K562 (cell line): Measurements from ENCODE around the gene TMEM267. TPM values are rescaled to one million over a fixed set of nuclear protein-coding genes. Genes with fewer than 3 reads are reported as not detected.
A peak's percentile ranks its signal among the peaks of the same experiment; 100 is the strongest.

Source experiments
- ADNP ChIP-seq: fragments of 200-800 bp; sonication (Bioruptor generic); IDR thresholded peaks from 2 replicates; pipeline ENCODE4 v1.6.1; 2016; ENCODE audit warnings: missing genetic modification characterization, missing compliant biosample characterization
- BCL6 ChIP-seq: fragments of 250-450 bp; sonication (Bioruptor Pico); IDR thresholded peaks from 2 replicates; pipeline ENCODE4 v1.4.0; 2020
- ETV1 ChIP-seq: fragments of 450-650 bp; conservative IDR thresholded peaks from 2 replicates; pipeline ENCODE4 v1.6.1; 2016; ENCODE audit warnings: missing genetic modification characterization, control low read depth, low read depth, missing compliant biosample characterization
- HMG20A ChIP-seq: fragments of 450-650 bp; formaldehyde crosslinking; conservative IDR thresholded peaks from 2 replicates; pipeline ENCODE4 v1.4.0; 2020; ENCODE audit warnings: mild to moderate bottlenecking, mixed read lengths
- SIRT6 ChIP-seq: IDR thresholded peaks from one replicate; pipeline ENCODE4 v1.6.1; 2012; ENCODE audit warnings: low read depth, mild to moderate bottlenecking, control low read depth, inconsistent platforms, low read length, moderate library complexity
- SMAD4 ChIP-seq: fragments of 250-450 bp; sonication (Bioruptor Pico); conservative IDR thresholded peaks from 2 replicates; pipeline ENCODE4 v1.8.0; 2021; ENCODE audit warnings: inconsistent platforms, mild to moderate bottlenecking, moderate library complexity
- SMARCA4 ChIP-seq: fragments of 450-650 bp; IDR thresholded peaks from 2 replicates; pipeline ENCODE4 v1.6.1; 2016
- ZNF347 ChIP-seq: fragments of 450-650 bp; formaldehyde crosslinking; IDR thresholded peaks from 2 replicates; pipeline ENCODE4 v1.4.0; 2020; ENCODE audit warnings: low read depth, mild to moderate bottlenecking, moderate library complexity
- ZNF444 ChIP-seq: fragments of 250-450 bp; sonication (Bioruptor Pico); IDR thresholded peaks from 2 replicates; pipeline ENCODE4 v1.4.0; 2020; ENCODE audit warnings: mild to moderate bottlenecking, moderate library complexity
- ZNF592 ChIP-seq: fragments of 450-650 bp; IDR thresholded peaks from 2 replicates; pipeline ENCODE4 v1.6.1; 2017; ENCODE audit warnings: antibody characterized with exemption, mild to moderate bottlenecking
- ZNF77 ChIP-seq: fragments of 250-450 bp; sonication (Bioruptor Pico); IDR thresholded peaks from 2 replicates; pipeline ENCODE4 v1.5.0; 2020
- ZZZ3 ChIP-seq: fragments of 450-650 bp; IDR thresholded peaks from 2 replicates; pipeline ENCODE4 v1.6.1; 2016; ENCODE audit warnings: antibody characterized with exemption, mild to moderate bottlenecking, moderate library complexity
- polyA plus RNA-seq, 8 experiments: library from polyadenylated mRNA; depleted of rRNA in 4 of 8; stranded (reverse) in 5 of 8; unstranded in 3 of 8; fragments of >200 nt; fragmentation: Nextera tagmentation in 2 of 8; fragmentation: Illumina TruSeq in 1 of 8; extraction: Ambion mirVana in 2 of 8; extraction: Trizol in 1 of 8; gene quantifications; 2 replicates each; pipeline versions ENCODE4 v1.2.1 to v1.2.3, GENCODE V29; 2011 to 2014; ENCODE audit warnings: inconsistent platforms in 1 of 8, missing spikeins in 1 of 8
- total RNA-seq, 7 experiments: library from RNA; depleted of rRNA in 6 of 7; stranded (reverse); fragments of >200 nt in 6 of 7; fragmentation: Illumina TruSeq in 2 of 7; extraction: Trizol in 2 of 7; gene quantifications; 2 replicates each; pipeline versions ENCODE4 v1.2.1 to v1.2.3, GENCODE V29; 2011 to 2021; ENCODE audit warnings: low replicate concordance in 1 of 7
- TF ChIP-seq, protein P1 (sequence below), 2 experiments: fragments of 450-650 bp; IDR thresholded peaks; 2 replicates each; pipeline ENCODE4 v1.6.1; 2016; ENCODE audit warnings: mild to moderate bottlenecking in 2 of 2, borderline replicate concordance in 1 of 2, low read depth in 1 of 2, moderate library complexity in 1 of 2

The TMEM267 gene
- total and polyA plus RNA-seq, 9 of the 15 experiments (the other 6 are each of a cell fraction or from before 2014, with no cell fraction given): 8.1 to 61.1 (median 17.8) TPM

DNA sequence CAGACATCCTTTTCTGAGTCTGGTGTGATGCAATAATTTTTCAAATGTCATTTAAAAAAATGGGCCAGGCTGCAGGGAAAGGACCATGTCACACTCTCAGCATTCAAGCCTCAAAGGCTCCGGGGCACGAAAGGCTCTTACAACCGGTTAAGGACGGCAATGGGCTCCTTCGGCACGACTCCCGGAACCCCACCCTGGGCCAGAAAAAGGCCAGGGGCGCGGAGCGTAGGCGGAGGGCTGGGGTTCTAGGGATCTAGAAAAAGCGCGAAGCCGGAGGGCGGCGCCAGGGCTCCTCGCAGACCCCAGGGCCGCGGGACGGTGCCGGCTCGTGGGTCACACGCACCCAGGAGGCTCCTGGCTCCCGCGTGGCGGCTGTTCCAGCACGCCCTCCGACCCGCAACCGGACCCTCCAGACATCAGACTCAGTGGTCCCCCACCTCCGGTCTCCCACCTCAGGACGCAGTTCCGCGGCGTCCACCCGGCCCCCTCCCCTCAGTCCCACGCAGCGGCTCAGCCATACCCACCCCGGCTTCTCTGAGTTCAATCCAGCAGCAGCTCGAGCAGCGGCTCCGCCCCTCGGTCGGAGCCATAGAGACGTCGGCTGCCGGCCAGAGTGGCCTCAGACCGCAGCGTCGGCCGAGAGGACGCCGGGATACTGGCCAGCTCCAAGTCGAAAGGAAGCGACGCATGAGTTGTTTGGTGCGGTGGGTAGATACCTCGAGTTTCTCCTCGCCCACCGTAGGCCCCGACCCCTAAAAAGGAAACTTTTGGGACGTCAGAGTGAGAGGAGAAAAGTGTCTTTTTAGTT, at the start of gene TMEM267 (continued):
- TF ChIP-seq BCL6 (CRISPR knock-in tag) (no peak), ZNF77 (0 out of 2 replicates have a peak, but pooled peaks have one; percentile 45), ZNF592 (no peak), ZNF347 (CRISPR knock-in tag) (peak; percentile 61; the same call in 1 of the 2 replicates), ETV1 (tag) (no peak), ZNF444 (peak; percentile 59; the same call in 1 of the 2 replicates), ZZZ3 (no peak; the same call in 1 of the 2 replicates), SMARCA4 (no peak; the same call in 1 of the 2 replicates), HMG20A (CRISPR knock-in tag) (no peak), SIRT6 (no peak), ADNP (tag) (no peak), SMAD4 (CRISPR knock-in tag) (peak; percentile 61; the same call in 1 of the 2 replicates)
- TF ChIP-seq, protein P1, sequence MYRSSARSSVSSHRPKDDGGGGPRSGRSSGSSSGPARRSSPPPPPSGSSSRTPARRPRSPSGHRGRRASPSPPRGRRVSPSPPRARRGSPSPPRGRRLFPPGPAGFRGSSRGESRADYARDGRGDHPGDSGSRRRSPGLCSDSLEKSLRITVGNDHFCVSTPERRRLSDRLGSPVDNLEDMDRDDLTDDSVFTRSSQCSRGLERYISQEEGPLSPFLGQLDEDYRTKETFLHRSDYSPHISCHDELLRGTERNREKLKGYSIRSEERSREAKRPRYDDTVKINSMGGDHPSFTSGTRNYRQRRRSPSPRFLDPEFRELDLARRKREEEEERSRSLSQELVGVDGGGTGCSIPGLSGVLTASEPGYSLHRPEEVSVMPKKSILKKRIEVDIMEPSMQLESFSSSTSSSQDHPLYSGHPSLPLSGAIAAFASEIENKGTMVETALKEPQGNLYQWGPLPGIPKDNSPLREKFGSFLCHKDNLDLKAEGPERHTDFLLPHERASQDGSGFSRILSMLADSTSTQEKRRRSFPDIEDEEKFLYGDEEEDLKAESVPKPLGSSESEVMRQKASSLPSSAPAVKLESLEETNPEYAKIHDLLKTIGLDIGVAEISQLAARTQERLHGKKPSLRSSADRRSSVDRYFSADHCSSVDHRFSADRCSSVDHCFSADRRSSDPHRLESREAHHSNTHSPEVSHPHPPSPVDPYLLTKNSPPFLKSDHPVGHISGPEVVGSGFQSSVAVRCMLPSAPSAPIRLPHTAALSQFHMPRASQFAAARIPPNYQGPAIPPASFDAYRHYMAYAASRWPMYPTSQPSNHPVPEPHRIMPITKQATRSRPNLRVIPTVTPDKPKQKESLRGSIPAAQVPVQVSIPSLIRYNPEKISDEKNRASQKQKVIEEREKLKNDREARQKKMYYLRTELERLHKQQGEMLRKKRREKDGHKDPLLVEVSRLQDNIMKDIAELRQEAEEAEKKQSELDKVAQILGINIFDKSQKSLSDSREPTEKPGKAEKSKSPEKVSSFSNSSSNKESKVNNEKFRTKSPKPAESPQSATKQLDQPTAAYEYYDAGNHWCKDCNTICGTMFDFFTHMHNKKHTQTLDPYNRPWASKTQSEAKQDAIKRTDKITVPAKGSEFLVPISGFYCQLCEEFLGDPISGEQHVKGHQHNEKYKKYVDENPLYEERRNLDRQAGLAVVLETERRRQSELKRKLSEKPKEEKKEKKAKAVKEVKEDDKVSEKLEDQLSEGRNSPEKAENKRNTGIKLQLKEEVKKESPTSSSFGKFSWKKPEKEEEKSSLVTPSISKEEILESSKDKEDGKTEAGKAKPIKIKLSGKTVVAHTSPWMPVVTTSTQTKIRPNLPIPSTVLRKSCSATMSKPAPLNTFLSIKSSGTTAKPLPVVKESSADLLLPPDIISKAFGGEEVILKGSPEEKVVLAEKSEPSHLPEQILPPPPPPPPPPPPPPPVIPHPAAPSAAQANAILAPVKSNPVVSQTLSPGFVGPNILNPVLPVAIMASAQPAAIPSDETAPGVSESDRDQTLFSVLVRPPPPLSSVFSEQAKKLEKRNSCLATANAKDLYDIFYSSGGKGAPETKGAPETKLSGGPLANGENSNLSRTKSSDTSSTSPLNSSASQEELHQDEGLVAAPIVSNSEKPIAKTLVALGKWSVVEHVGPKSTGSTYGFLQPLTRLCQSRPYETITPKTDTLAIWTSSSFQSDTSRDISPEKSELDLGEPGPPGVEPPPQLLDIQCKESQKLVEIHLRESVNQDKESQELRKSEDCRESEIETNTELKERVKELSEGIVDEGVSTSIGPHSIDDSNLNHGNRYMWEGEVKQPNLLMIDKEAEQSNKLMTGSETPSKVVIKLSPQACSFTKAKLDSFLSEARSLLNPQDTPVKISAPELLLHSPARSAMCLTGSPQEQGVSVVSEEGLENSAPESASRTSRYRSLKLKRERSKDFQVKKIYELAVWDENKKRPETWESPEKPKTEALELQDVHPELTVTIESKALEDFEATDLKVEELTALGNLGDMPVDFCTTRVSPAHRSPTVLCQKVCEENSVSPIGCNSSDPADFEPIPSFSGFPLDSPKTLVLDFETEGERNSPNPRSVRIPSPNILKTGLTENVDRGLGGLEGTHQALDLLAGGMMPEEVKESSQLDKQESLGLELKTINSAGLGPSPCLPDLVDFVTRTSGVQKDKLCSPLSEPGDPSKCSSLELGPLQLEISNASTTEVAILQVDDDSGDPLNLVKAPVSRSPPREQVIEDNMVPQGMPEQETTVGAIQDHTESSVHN (IDR thresholded peaks at IDR 0.05; ENCODE audit: borderline replicate concordance in 1 of 2, low read depth in 1 of 2): no peak
